Skeletal muscle cell (primary cell): ENCODE measurements around the gene PLCXD3.

Source experiments
- DNase-seq: peaks from one replicate; pipeline ENCODE4 v3.0.0-alpha.2; 2010; ENCODE audit warnings: low read depth
- H3K4me3 ChIP-seq: 2 replicates; pipeline ENCODE4 v1.5.1; 2011; ENCODE audit warnings: low read depth, mild to moderate bottlenecking, control low read depth, low read length, moderate library complexity

The PLCXD3 gene

GRCh38 chr5:41309275-41309674, 201.1 kb downstream of the PLCXD3 start:
- no peak for DNase-seq
- H3K4me3 ChIP-seq = no peak overlapping the region

- DNase-seq = no peak
- no peak overlapping the region for H3K4me3 ChIP-seq
Measured at GRCh38 chr5:41306005-41306404, 204.4 kb downstream of the PLCXD3 start.

GRCh38 chr5:41305056-41305455, 205.3 kb downstream of the PLCXD3 start:
- no peak overlapping the region for H3K4me3 ChIP-seq
- DNase-seq = no peak

- DNase-seq = no peak
Measured at GRCh38 chr5:41296066-41296465, 214.3 kb downstream of the PLCXD3 start.

GRCh38 chr5:41291323-41291722, 219.1 kb downstream of the PLCXD3 start:
- DNase-seq = no peak
- no peak overlapping the region for H3K4me3 ChIP-seq

More at GRCh38 chr5:41296066-41296465, 214.3 kb downstream of the PLCXD3 start:
- H3K4me3 ChIP-seq = no peak overlapping the region

- no peak overlapping the region for H3K4me3 ChIP-seq
- no peak for DNase-seq
Measured at GRCh38 chr5:41290810-41291209, 219.6 kb downstream of the PLCXD3 start.

GRCh38 chr5:41289970-41290464, 220.4 kb downstream of the PLCXD3 start:
- DNase-seq = no peak
- no peak overlapping the region for H3K4me3 ChIP-seq

GRCh38 chr5:41286696-41287095, 223.7 kb downstream of the PLCXD3 start:
- DNase-seq = no peak
- no peak overlapping the region for H3K4me3 ChIP-seq

GRCh38 chr5:41286165-41286564, 224.2 kb downstream of the PLCXD3 start:
- DNase-seq = no peak

GRCh38 chr5:41284938-41285337, 225.5 kb downstream of the PLCXD3 start:
- H3K4me3 ChIP-seq = no peak overlapping the region
- DNase-seq = no peak

More at GRCh38 chr5:41286165-41286564, 224.2 kb downstream of the PLCXD3 start:
- no peak overlapping the region for H3K4me3 ChIP-seq

- H3K4me3 ChIP-seq = no peak overlapping the region
- DNase-seq = no peak
Measured at GRCh38 chr5:41281215-41281810, 229.1 kb downstream of the PLCXD3 start.

- H3K4me3 ChIP-seq = no peak overlapping the region
Measured at GRCh38 chr5:41279040-41279439, 231.4 kb downstream of the PLCXD3 start.

GRCh38 chr5:41277476-41278245, 232.7 kb downstream of the PLCXD3 start:
- no peak overlapping the region for H3K4me3 ChIP-seq

More at GRCh38 chr5:41279040-41279439, 231.4 kb downstream of the PLCXD3 start:
- no peak for DNase-seq

GRCh38 chr5:41275813-41276512, 234.4 kb downstream of the PLCXD3 start:
- no peak overlapping the region for H3K4me3 ChIP-seq
- no peak for DNase-seq

More at GRCh38 chr5:41277476-41278245, 232.7 kb downstream of the PLCXD3 start:
- DNase-seq = no peak

GRCh38 chr5:41270423-41271251, 239.8 kb downstream of the PLCXD3 start:
- no peak overlapping the region for H3K4me3 ChIP-seq
- peak; percentile 16 for DNase-seq

- no peak overlapping the region for H3K4me3 ChIP-seq
- no peak for DNase-seq
Measured at GRCh38 chr5:41268894-41269293, 241.5 kb downstream of the PLCXD3 start.

- H3K4me3 ChIP-seq = no peak overlapping the region
- DNase-seq = no peak
Measured at GRCh38 chr5:41266377-41266776, 244.0 kb downstream of the PLCXD3 start.

GRCh38 chr5:41264019-41264418, 246.4 kb downstream of the PLCXD3 start:
- H3K4me3 ChIP-seq = no peak overlapping the region
- DNase-seq = no peak

- H3K4me3 ChIP-seq = no peak overlapping the region
- DNase-seq = no peak
Measured at GRCh38 chr5:41263335-41263734, 247.1 kb downstream of the PLCXD3 start.
